Measurements from ENCODE around the gene HOXC12.

- TF ChIP-seq CTCF (IDR thresholded peaks at IDR 0.05; ENCODE audit: control extremely low read depth in 1 of 3, insufficient read depth in 1 of 3, low read depth in 1 of 3, low read length in 3 of 3) (no peak), BACH1 (IDR thresholded peaks at IDR 0.05; ENCODE audit: low read length) (no peak), CHD1 (IDR thresholded peaks at IDR 0.05; ENCODE audit: low read depth, low read length) (no peak), POLR2A (IDR thresholded peaks at IDR 0.05; ENCODE audit: control extremely low read depth in 1 of 2, low read depth in 2 of 2, low read length in 2 of 2) (no peak), JUN (IDR thresholded peaks at IDR 0.05; ENCODE audit: low read depth, low read length) (no peak), SP1 (IDR thresholded peaks at IDR 0.05; ENCODE audit: low read depth, low read length) (no peak), POU5F1 (IDR thresholded peaks at IDR 0.05; ENCODE audit: low read depth, low read length) (no peak), EZH2 (IDR thresholded peaks at IDR 0.05; ENCODE audit: low read depth, low read length, severe bottlenecking) (no peak), BRCA1 (IDR thresholded peaks at IDR 0.05; ENCODE audit: low read depth, low read length) (no peak), USF2 (IDR thresholded peaks at IDR 0.05; ENCODE audit: low read length) (no peak)
Measured at GRCh38 chr12:53959314-53959713, 4.6 kb downstream of the HOXC12 start.

All from H1 (cell line).